Esophagus (tissue), 2 donors: ENCODE results near the gene MACROD2. TPM values are rescaled to one million over a fixed set of nuclear protein-coding genes. Genes with fewer than 3 reads are reported as not detected.

Source experiments
- H3K27ac ChIP-seq, 2 donors: one replicate each; pipeline ENCODE4 v1.5.1; 2013; ENCODE audit warnings: low read depth in 2 of 2, mild to moderate bottlenecking in 2 of 2, inconsistent platforms in 1 of 2, low read length in 1 of 2, moderate library complexity in 1 of 2
- H3K27me3 ChIP-seq, 2 donors: one replicate each; pipeline ENCODE4 v1.6.1; 2013; ENCODE audit warnings: low read length in 2 of 2, control low read depth in 1 of 2, mild to moderate bottlenecking in 1 of 2; ENCODE audit not compliant: insufficient read depth in 2 of 2, control insufficient read depth in 1 of 2
- H3K36me3 ChIP-seq, 2 donors: one replicate each; pipeline ENCODE4 v1.6.1; 2013; ENCODE audit warnings: low read length in 1 of 2; ENCODE audit not compliant: control insufficient read depth in 2 of 2, insufficient read depth in 2 of 2
- H3K4me1 ChIP-seq, 2 donors: one replicate each; pipeline ENCODE4 v1.6.1; 2013; ENCODE audit warnings: low read length in 1 of 2; ENCODE audit not compliant: control insufficient read depth in 2 of 2, insufficient read depth in 2 of 2
- H3K4me3 ChIP-seq, 2 donors: one replicate each; pipeline ENCODE4 v1.5.1; 2013; ENCODE audit warnings: low read length in 2 of 2, mild to moderate bottlenecking in 2 of 2, low read depth in 1 of 2, moderate library complexity in 1 of 2
- H3K9me3 ChIP-seq, 2 donors: one replicate each; pipeline ENCODE4 v1.6.1; 2013; ENCODE audit warnings: mild to moderate bottlenecking in 2 of 2, low read depth in 1 of 2, low read length in 1 of 2, moderate library complexity in 1 of 2; ENCODE audit not compliant: control insufficient read depth in 2 of 2, insufficient read depth in 1 of 2
- WGBS, 2 donors: extraction: QIAGEN DNeasy Blood & Tissue Kit; methylation state at CpG; one replicate each; pipeline ENCODE4 v1.1.7; 2013; 5-methylcytosine and 5-hydroxymethylcytosine counted together
- polyA plus RNA-seq, 2 donors: library from polyadenylated mRNA; stranded (reverse); fragments of 200-250 nt; gene quantifications; one replicate each; pipeline ENCODE4 v1.2.3, GENCODE V29; 2013
- donor health status: healthy with polysubstance abuse.
- donor health status: Bipolar disorder and iron deficiency.

Gene MACROD2
- polyA plus RNA-seq, 2 donors = 0.64 to 1.9 TPM

GRCh38 chr20:15482525-15482924, 1487.2 kb downstream of the MACROD2 start:
- Histone ChIP-seq H3K4me3 (no peak overlapping the region), H3K4me1 (no peaks in the 10 kb centered on the region), H3K27me3 (no peaks in the 10 kb centered on the region), H3K9me3 (peaks cover 0 to 2% of the 10 kb centered on the region in 2 donors), H3K27ac (no peak overlapping the region), H3K36me3 (no peaks in the 10 kb centered on the region)
- 67% methylated on average over 3 of the region's 3 CpGs for WGBS, 2 donors

- no peaks in the 10 kb centered on the region for H3K36me3 ChIP-seq
- no peak overlapping the region for H3K27ac ChIP-seq
- WGBS, 2 donors = 53 to 77% methylated on average over 2 of the region's 2 CpGs
- no peaks in the 10 kb centered on the region for H3K9me3 ChIP-seq
- H3K27me3 ChIP-seq = no peaks in the 10 kb centered on the region
- no peaks in the 10 kb centered on the region for H3K4me1 ChIP-seq
- H3K4me3 ChIP-seq = no peak overlapping the region
Observed at GRCh38 chr20:15485519-15485918, 1490.2 kb downstream of the MACROD2 start.

- Histone ChIP-seq H3K4me1 (no peaks in the 10 kb centered on the region), H3K27ac (no peak overlapping the region), H3K9me3 (no peaks in the 10 kb centered on the region), H3K27me3 (no peaks in the 10 kb centered on the region), H3K36me3 (no peaks in the 10 kb centered on the region), H3K4me3 (no peak overlapping the region)
- 78 to 88% methylated on average over 2 of the region's 2 CpGs for WGBS, 2 donors
Observed at GRCh38 chr20:15487030-15487429, 1491.7 kb downstream of the MACROD2 start.

- no peaks in the 10 kb centered on the region for H3K4me1 ChIP-seq
- H3K4me3 ChIP-seq = no peak overlapping the region
- no peaks in the 10 kb centered on the region for H3K36me3 ChIP-seq
- no peaks in the 10 kb centered on the region for H3K9me3 ChIP-seq
- 88 to 89% methylated on average over 2 of the region's 2 CpGs for WGBS, 2 donors
- H3K27me3 ChIP-seq = no peaks in the 10 kb centered on the region
- no peak overlapping the region for H3K27ac ChIP-seq
Observed at GRCh38 chr20:15487682-15488081, 1492.4 kb downstream of the MACROD2 start.

GRCh38 chr20:15491575-15491974, 1496.3 kb downstream of the MACROD2 start:
- Histone ChIP-seq H3K9me3 (no peaks in the 10 kb centered on the region), H3K27ac (no peak overlapping the region), H3K27me3 (no peaks in the 10 kb centered on the region), H3K36me3 (no peaks in the 10 kb centered on the region), H3K4me1 (no peaks in the 10 kb centered on the region), H3K4me3 (no peak overlapping the region)
- 63 to 67% methylated on average over 1 of the region's 1 CpG for WGBS, 2 donors

GRCh38 chr20:15494851-15495250, 1499.5 kb downstream of the MACROD2 start:
- Histone ChIP-seq H3K27ac (no peak overlapping the region), H3K36me3 (no peaks in the 10 kb centered on the region), H3K4me3 (no peak overlapping the region), H3K9me3 (no peaks in the 10 kb centered on the region), H3K4me1 (no peaks in the 10 kb centered on the region), H3K27me3 (no peaks in the 10 kb centered on the region)
- WGBS, 2 donors = 79 to 93% methylated on average over 2 of the region's 2 CpGs

- WGBS, 2 donors = 78 to 85% methylated on average over 3 of the region's 3 CpGs
- H3K36me3 ChIP-seq = no peaks in the 10 kb centered on the region
Observed at GRCh38 chr20:15496501-15497039, 1501.3 kb downstream of the MACROD2 start.

GRCh38 chr20:15498926-15499325, 1503.6 kb downstream of the MACROD2 start:
- H3K27ac ChIP-seq = no peak overlapping the region
- H3K4me3 ChIP-seq = no peak overlapping the region
- H3K27me3 ChIP-seq = no peaks in the 10 kb centered on the region
- H3K4me1 ChIP-seq = no peaks in the 10 kb centered on the region
- no peaks in the 10 kb centered on the region for H3K9me3 ChIP-seq
- 79 to 92% methylated on average over 2 of the region's 2 CpGs for WGBS, 2 donors
- no peaks in the 10 kb centered on the region for H3K36me3 ChIP-seq

More at GRCh38 chr20:15496501-15497039, 1501.3 kb downstream of the MACROD2 start:
- no peaks in the 10 kb centered on the region for H3K9me3 ChIP-seq
- no peaks in the 10 kb centered on the region for H3K4me1 ChIP-seq
- no peaks in the 10 kb centered on the region for H3K27me3 ChIP-seq
- H3K27ac ChIP-seq = no peak overlapping the region
- H3K4me3 ChIP-seq = no peak overlapping the region

- 73 to 75% methylated on average over 5 of the region's 5 CpGs for WGBS, 2 donors
- Histone ChIP-seq H3K27ac (no peak overlapping the region), H3K4me1 (no peaks in the 10 kb centered on the region), H3K27me3 (no peaks in the 10 kb centered on the region), H3K9me3 (peaks cover 0 to 2% of the 10 kb centered on the region in 2 donors), H3K36me3 (no peaks in the 10 kb centered on the region), H3K4me3 (no peak overlapping the region)
Observed at GRCh38 chr20:15506311-15506710, 1511.0 kb downstream of the MACROD2 start.

- H3K36me3 ChIP-seq = no peaks in the 10 kb centered on the region
- no peak overlapping the region for H3K4me3 ChIP-seq
- H3K4me1 ChIP-seq = no peaks in the 10 kb centered on the region
- no peak overlapping the region for H3K27ac ChIP-seq
- H3K9me3 ChIP-seq = peaks cover 0 to 2% of the 10 kb centered on the region in 2 donors
- H3K27me3 ChIP-seq = no peaks in the 10 kb centered on the region
- WGBS, 2 donors = 93 to 94% methylated on average over 3 of the region's 3 CpGs
Observed at GRCh38 chr20:15507151-15507550, 1511.8 kb downstream of the MACROD2 start.
